GM21576 (cell line): ENCODE results near the gene KLF4.

Experiments
- ATAC-seq: cut with Tn5 transposase; IDR thresholded peaks from one replicate; pipeline ENCODE4 v1.9.1; 2021; ENCODE audit warnings: mild to moderate bottlenecking, moderate library complexity; ENCODE audit not compliant: unreplicated experiment

KLF4 gene

GRCh38 chr9:107488375-107489143 lies 1.0 kb downstream of the KLF4 start:
- no peak for ATAC-seq

GRCh38 chr9:107487521-107488374 lies 1.8 kb downstream of the KLF4 start:
- ATAC-seq, result no peak

- ATAC-seq, result no peak
Observed at GRCh38 chr9:107486674-107487520, 2.7 kb downstream of the KLF4 start.

- no peak for ATAC-seq
Observed at GRCh38 chr9:107485458-107486043, 4.0 kb downstream of the KLF4 start.

GRCh38 chr9:107484117-107484723 lies 5.3 kb downstream of the KLF4 start:
- ATAC-seq, result peak; percentile 46

- ATAC-seq, result no peak
Observed at GRCh38 chr9:107483666-107484065, 5.9 kb downstream of the KLF4 start.

GRCh38 chr9:107481035-107481434 lies 8.5 kb downstream of the KLF4 start:
- no peak for ATAC-seq

- ATAC-seq, result no peak
Observed at GRCh38 chr9:107480386-107480789, 9.2 kb downstream of the KLF4 start.

- no peak for ATAC-seq
Observed at GRCh38 chr9:107478805-107479204, 10.8 kb downstream of the KLF4 start.

- ATAC-seq, result no peak
Observed at GRCh38 chr9:107474124-107474523, 15.4 kb downstream of the KLF4 start.

GRCh38 chr9:107472581-107473340 lies 16.8 kb downstream of the KLF4 start:
- no peak for ATAC-seq

GRCh38 chr9:107471552-107471951 lies 18.0 kb downstream of the KLF4 start:
- ATAC-seq, result no peak

- no peak for ATAC-seq
Observed at GRCh38 chr9:107467416-107467815, 22.2 kb downstream of the KLF4 start.

- ATAC-seq, result no peak
Observed at GRCh38 chr9:107466826-107467225, 22.7 kb downstream of the KLF4 start.

- ATAC-seq, result peak; percentile 75
Observed at GRCh38 chr9:107465467-107466451, 23.8 kb downstream of the KLF4 start.

- ATAC-seq, result no peak
Observed at GRCh38 chr9:107464516-107464915, 25.1 kb downstream of the KLF4 start.

GRCh38 chr9:107462691-107463090 lies 26.9 kb downstream of the KLF4 start:
- no peak for ATAC-seq
